HL-60/S4 treated with phorbol 12-myristate 13-acetate at 8.2 ng/mL for 4 days and 3 days (cell line): ENCODE measurements around the gene PDS5A.
"Not testable (repeated sequence)": the region's sequence is repeated elsewhere in the genome, so short reads cannot be mapped to it uniquely, and the experiment has no call there.

Source experiments
- in situ Hi-C: fragments of 300-500 bp; cut with MboI; formaldehyde crosslinking; loops from 2 replicates; pipeline ENCODE4 v1.15.0; 2022; ENCODE audit warnings: low sequenced_read_pairs

The PDS5A gene

GRCh38 chr4:39840516-39840915 lies 137.2 kb downstream of the PDS5A start:
- in situ Hi-C loops, result not testable (repeated sequence)

- in situ Hi-C loops, result no loop called here
Observed at GRCh38 chr4:39840027-39840426, 137.7 kb downstream of the PDS5A start.

- in situ Hi-C loops, result not testable (repeated sequence)
Observed at GRCh38 chr4:39838431-39838830, 139.3 kb downstream of the PDS5A start.

- in situ Hi-C loops, result no loop called here
Observed at GRCh38 chr4:39834269-39834668, 143.4 kb downstream of the PDS5A start.

GRCh38 chr4:39825741-39826231 lies 151.9 kb downstream of the PDS5A start:
- in situ Hi-C loops, result no loop called here

GRCh38 chr4:39825090-39825489 lies 152.6 kb downstream of the PDS5A start:
- in situ Hi-C loops, result no loop called here

GRCh38 chr4:39823191-39823590 lies 154.5 kb downstream of the PDS5A start:
- in situ Hi-C loops, result no loop called here

- in situ Hi-C loops, result no loop called here
Observed at GRCh38 chr4:39822662-39823061, 155.0 kb downstream of the PDS5A start.

GRCh38 chr4:39821951-39822350 lies 155.8 kb downstream of the PDS5A start:
- in situ Hi-C loops, result no loop called here

GRCh38 chr4:39820186-39820585 lies 157.5 kb downstream of the PDS5A start:
- in situ Hi-C loops, result no loop called here

- in situ Hi-C loops, result no loop called here
Observed at GRCh38 chr4:39818646-39819045, 159.1 kb downstream of the PDS5A start.

- in situ Hi-C loops, result no loop called here
Observed at GRCh38 chr4:39814403-39815185, 163.1 kb downstream of the PDS5A start.

GRCh38 chr4:39813761-39814160 lies 163.9 kb downstream of the PDS5A start:
- in situ Hi-C loops, result not testable (repeated sequence)

GRCh38 chr4:39813033-39813432 lies 164.7 kb downstream of the PDS5A start:
- in situ Hi-C loops, result not testable (repeated sequence)

GRCh38 chr4:39812500-39812899 lies 165.2 kb downstream of the PDS5A start:
- in situ Hi-C loops, result no loop called here

- in situ Hi-C loops, result no loop called here
Observed at GRCh38 chr4:39808231-39808749, 169.4 kb downstream of the PDS5A start.

- in situ Hi-C loops, result no loop called here
Observed at GRCh38 chr4:39802005-39802404, 175.7 kb downstream of the PDS5A start.

GRCh38 chr4:39792976-39793375 lies 184.7 kb downstream of the PDS5A start:
- in situ Hi-C loops, result not testable (repeated sequence)

GRCh38 chr4:39792529-39792928 lies 185.2 kb downstream of the PDS5A start:
- in situ Hi-C loops, result no loop called here

GRCh38 chr4:39792128-39792527 lies 185.6 kb downstream of the PDS5A start:
- in situ Hi-C loops, result no loop called here

- in situ Hi-C loops, result no loop called here
Observed at GRCh38 chr4:39786838-39787237, 190.9 kb downstream of the PDS5A start.

GRCh38 chr4:39785083-39785482 lies 192.6 kb downstream of the PDS5A start:
- in situ Hi-C loops, result no loop called here
